HG03095 (cell line): ENCODE measurements around the gene NOL4L.

Experiments used
- ATAC-seq: cut with Tn5 transposase; IDR thresholded peaks from one replicate; pipeline ENCODE4 v1.9.1; 2021; ENCODE audit warnings: moderate library complexity; ENCODE audit not compliant: unreplicated experiment

The NOL4L gene

DNA sequence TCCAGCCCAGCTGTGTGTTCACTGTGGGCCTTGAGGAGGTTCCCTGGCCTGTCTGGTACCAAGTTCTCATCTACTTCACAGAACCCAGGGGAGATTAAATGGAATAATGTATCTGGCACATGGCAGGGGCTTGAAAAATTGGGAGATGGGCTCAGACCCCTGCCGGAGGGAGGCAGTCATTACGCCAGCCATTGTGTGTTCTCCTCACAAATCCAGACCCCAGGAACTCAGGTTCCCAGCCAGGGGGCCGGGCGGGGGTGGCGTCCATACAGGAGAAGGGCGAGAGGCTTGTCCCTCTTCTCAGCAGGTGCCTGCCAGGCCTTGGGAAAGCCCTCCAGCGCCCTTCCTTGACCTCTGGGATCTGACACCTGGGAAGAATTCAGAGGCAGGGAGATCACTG lies 8.1 kb downstream of the NOL4L start:
- no peak for ATAC-seq

DNA sequence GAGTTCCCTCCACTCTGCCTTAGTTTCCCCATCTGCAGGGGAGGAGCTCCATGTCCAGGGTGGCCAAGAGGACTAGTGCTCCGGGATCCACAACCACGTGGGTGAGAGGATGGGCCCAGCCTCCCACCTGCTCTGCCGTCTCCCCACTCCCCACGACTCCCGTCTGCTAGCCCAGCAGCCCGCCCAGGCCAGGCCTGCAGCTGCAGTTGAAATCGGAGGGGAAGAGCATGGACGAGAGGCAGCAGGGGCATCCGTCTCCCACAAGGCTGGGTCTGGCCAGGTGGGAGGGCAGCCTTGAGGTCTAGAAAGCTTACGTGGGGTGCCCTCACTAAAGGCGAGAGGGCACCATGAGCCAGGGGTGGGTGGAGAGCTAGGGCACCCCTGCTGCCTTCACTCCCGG lies 8.6 kb downstream of the NOL4L start:
- ATAC-seq = no peak

DNA sequence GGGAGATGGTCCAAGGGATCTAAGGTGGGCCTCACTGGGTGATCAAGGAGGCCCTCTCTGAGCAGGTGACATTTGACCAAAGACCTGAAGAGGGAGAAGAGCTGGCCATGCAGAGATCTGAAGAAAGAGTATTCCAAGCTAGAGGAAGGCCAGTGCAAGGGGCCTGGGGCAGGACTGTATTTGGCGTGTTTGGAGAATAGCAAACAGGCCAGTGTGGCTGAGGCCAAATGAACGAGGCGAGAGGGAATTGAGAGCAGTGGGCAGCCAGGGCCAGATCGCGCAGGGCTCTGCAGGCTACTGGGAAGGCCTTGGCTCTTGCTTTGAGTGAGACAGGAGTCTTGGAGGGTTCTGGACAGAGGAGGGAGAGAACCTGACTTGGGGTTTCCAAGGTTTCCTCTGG lies 9.3 kb downstream of the NOL4L start:
- ATAC-seq = no peak

DNA sequence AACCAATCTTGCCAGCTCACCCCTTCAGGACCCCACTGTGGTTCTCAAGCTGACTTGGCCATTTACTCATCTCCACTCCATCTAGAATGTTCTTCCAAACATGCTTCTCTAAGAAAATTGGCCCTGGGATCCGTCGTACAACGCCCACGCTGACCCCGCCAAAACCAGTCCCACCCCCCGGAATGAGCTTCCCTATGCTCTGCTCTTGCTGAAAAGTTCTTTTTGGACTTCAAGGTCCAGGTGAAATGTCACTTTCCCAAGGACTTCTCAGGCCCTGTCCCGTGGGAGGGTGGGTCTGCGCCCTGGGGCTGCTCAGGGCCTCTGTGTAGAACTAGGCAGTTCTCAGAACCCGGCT lies 9.9 kb downstream of the NOL4L start:
- no peak for ATAC-seq

DNA sequence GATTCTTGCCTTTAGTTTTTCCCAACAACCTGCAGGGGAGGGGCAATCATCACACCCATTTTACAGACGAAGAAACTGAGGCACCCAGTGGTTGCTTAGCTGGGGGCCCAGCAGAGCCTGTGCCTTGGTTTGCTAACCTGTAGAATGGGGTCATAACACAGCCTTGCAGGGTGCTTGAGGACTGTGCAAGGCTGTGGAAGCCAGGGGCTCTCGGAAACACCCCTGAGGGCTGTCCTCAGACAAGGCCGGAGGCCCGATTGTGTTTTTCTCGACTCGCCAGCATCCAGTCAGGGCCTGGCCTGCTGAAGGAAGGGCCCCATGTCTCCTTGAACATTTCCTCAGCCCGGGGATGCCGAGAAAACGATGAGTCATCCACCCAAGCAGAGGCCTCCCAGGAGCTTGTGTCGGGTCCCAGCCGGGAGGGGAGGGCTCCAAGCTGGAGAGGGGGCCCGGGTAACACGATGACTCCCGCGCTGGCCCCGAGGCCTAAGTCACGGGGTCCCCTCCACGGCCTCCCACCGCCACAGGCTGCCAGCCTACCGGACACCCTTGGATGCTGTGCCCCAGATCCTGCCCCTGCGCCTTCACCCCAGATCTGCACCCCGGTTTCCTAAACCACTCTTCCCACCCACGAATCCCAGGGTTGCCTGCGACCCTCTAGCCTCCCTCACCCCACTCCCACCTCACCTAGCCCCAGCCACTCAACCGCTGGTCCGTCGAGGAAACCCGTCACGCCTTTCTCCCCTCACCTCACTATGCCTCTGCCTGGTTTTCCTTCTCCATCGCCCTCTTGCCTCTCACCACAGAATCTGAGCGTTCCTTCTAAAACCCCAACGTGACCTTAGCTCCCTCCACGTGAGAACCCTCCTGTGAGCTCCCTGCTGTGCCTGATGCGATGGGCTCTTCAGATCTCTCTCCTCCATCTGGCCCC lies 10.6 kb downstream of the NOL4L start:
- no peak for ATAC-seq

DNA sequence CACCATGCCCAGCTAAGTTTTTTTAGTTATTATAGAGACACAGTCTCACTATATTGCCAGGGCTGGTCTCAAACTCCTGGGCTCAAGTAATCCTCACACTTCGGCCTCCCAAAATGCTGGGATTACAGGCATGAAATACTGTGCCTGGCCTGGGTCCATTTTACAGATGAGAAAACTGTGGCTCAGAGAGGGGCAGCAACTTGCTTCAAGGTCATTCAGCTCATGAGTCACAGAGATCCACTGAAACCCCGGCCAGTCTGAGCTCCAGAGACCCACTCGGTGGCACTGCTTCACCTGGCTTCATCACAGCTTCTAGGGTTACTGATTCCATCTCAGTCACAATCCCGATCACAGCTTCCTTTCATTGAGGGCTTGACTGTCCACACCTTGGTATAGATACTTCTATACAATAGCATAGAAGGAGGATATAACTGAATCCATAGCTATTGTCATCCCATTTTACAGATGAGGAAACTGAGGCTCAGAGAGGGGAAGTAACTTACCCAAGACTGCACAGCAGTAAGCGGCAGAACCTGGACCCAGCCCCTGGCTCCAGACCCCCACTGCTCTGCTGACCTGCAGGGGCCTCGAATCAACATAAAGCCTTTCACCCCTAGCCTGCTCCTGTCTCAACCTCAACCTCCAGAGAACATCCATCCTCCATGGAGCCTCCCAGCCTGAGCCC lies 11.8 kb downstream of the NOL4L start:
- ATAC-seq = no peak

DNA sequence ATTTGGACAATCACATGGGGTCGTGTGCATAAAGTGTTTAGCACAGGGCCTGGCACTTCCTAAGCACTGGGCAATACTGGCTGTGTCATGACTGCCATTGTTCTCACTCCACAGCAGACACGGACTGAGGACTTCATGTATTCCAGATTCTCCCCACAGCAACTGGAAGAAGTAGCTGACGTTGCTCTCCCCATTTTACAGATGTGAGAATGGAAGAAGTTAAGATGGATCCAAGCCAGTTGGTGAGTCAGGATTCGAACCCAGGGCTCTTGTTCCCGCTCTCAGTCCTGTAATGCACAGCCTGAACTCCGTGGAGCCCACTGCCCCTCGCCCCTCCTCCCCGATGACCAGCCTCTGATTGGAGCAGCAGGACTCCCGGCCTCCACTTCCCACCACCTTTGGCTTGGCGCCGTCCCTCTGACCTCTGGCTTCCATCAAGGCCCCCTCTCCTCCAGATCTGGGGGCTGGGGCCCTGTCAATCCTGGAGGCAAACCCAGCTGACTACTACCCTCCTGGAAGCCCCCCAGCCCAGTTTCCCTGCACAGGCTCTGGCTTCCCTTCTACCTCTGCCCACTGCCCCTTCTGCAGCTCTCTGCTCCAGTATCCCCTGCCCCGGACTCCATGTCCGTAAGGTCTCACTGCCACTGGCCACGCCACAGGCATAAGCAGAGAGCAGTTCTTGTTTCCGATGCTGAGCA lies 12.7 kb downstream of the NOL4L start:
- ATAC-seq = no peak

DNA sequence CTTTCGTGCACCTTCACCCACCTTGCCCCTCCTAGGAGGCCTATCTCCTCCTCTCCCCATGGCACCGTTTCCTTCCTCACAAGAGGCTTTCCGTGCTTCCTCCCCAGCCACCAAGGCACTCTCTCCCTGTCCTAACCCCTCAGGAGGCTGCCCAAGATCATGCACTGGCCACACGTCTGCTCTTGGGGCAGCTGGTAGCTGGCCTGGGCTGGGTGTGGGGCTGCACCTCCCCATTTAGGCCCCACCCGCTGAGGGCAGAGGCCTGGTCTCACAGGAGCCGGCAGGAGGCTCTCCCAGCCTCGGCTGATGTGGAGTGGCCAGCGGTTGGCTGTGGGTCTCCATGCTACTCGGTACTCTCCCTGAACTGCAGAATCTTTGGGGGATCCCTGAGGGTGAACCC lies 13.6 kb downstream of the NOL4L start:
- no peak for ATAC-seq

DNA sequence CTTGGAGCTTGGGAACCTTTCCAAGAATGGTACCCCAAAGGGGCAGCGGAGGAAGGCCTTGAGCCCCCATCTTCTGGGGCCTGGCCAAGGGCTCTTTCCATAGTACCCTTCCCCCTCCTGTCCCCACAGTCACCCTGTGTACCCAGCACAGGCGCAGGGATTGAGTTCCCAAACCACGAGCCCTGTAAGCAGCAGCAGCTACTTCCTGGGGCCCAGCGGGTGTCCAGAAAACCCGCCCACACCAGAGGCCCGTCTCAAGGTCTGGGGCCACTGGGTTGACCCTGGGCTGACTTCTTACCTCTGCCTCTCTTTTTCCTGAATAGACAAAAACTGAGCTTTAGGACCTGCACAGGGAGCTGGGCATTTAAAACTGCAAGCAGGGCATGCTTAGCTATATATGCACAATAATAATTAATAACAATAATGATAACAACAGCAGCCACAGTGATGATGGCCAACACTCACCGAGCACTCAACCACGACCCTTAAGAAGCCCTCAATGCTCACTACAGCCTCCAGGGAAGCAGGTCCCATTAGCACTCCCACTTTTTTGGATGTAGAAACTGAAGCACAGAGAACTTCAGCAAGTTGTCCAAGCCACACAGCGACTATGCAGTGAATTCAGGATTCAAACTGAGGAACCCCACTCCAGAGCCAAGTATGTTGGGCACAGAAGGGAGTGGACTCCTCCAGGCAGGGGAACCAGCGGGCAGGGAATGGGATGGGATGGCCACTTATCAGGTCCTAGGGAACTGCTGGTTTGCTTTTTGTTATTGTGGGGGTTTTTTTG lies 14.5 kb downstream of the NOL4L start:
- ATAC-seq = no peak

DNA sequence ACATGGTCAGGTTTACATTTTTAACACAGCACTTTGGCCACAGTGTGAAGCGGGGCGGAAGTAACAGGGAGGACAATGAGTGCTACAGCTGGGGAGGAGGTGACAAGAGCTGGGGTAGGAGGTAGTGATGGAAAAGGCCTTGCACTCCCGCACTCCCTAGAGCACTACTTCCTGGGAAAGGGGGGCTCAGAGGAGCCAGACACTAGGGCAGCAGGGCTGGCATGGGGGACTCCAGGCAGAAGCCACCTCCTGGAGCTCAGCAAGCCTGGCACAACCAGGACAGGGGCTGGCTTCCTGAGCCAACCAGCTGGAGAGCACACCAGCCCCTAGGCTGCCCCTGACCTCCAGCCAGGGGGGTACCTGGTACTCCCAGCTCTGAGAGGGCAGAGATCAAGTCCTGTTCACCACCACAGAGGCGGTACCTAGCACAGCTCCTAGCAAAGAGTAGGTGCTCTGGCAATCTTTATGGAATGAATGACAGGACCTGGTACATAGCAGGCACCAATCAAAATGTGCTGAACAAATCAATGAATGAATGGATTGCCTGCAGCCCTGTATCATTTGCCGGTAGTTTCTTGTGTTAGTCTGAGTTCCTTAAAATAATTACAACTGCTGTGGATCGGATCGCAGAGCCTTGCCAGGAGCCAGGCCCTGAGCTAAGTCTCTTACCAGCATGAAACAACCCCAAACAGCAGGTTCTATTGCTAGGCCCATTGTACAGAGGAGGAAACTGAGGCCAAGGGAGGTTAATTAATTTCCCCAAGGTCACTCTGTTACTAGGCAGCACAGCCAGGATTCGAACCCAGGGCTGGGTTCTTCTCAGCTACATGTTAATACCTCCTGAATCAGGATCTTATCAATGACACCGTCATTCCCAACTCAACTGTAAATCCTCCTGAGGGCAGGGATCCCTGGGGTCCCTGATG lies 15.5 kb downstream of the NOL4L start:
- no peak for ATAC-seq

DNA sequence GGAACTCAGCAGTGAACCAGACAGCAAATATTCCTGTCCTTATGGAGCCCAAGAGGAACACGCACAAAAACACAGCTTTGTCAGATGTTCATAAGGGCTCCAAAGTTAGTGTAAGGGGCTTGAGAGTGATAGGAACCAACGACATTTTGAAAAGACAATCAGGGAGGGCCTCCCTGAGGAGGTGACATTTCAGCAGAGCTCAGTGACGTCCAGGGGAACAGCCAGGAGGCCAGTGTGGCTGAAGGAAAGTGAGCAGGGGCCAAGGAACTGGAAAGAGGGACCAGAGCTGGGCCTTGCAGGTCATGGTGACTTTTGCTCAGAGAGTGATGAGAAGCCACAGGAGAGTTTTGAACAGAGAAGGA lies 16.1 kb downstream of the NOL4L start:
- no peak for ATAC-seq

DNA sequence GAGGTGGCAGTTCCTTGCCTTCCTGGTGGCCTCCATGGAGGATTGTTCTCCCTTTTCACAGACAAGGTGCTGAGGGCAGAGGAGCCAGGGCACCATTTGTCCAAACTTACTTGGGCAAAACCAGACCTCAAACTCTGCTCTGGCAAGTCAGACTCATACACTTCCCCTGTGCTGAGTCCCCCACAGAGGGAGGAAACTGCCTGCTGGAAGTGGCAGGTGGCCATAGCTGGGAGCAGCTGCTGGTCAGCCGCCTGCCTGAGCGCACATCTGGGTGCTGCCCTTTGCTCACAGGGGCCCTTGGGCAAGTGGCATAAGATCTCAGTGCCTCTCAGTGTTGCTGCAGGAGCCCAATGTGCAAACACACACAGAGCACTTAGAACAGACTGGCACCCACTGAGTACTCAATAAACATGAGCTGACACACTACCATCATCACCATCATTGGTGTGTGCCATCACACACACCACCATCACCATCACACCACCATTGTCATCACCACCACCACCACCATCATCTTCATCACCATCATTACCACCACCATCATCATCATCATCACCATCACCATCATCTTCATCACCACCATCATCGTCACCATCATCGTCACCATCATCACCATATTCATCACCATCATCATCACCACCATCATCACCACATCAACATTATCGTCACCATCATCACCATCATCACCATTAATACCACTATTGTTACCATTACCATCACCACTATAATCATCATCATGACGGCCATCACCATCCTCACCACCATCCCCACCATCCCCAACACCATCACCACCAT lies 17.6 kb downstream of the NOL4L start:
- no peak for ATAC-seq

DNA sequence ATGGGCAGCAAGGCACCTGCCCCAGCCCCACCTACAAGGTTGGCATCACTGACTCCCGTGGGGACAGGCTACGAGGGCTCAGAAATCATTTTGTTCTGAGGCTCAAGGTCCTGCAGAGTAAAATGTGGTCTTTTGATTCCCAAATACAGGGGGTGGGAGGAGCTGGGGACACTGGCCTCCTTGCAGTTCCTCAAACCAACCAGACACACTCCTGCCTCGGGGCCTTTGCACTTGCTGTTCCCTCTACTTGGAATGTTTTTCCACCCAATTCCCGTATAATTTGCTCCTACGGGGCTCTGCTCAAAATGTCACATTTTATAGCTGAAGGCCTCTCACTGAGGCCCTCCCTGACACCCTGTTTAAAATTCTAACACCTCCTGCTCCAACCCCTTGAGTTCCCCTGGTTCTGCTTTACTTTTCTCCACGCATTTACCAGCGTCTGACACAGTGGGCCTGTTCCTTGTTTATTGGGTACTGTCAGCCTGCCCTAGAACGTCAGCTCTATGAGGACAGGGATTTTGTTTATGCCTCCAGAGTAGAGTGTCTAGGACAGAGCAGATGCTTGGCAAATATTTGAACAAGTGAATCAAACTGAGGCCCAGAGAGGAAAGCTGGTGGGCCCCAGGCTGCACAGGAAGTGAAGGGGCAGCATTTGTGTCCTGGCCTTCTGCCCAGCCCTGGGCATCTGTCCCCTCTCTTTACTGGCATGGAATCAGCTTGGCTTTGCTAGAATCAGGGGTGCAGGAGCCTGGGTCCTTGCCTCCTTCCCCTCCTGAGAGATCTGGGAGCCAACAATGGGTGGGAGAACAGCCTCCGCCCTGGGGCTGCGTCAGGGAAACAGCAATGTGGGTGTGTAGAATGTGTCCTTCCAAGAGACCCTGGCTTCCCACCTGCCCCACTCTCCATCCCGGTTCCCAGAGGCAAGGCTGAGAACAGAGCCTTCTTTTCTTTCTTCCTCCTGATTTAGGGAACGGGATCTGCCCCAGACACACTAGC lies 18.5 kb downstream of the NOL4L start:
- no peak for ATAC-seq

DNA sequence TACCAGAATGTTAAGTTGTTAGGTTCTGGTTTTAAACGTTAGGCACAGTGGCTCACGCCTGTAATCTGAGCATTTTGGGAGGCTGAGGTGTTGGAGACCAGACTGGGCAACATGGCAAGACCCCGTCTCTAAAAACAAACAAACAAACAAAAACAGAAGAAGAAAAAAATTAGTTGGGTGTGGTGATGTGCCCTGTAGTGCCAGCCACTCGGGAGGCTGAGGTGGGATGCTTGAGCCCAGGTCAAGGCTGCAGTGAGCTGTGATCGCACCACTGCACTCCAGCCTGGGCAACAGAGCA lies 19.4 kb downstream of the NOL4L start:
- ATAC-seq = no peak

DNA sequence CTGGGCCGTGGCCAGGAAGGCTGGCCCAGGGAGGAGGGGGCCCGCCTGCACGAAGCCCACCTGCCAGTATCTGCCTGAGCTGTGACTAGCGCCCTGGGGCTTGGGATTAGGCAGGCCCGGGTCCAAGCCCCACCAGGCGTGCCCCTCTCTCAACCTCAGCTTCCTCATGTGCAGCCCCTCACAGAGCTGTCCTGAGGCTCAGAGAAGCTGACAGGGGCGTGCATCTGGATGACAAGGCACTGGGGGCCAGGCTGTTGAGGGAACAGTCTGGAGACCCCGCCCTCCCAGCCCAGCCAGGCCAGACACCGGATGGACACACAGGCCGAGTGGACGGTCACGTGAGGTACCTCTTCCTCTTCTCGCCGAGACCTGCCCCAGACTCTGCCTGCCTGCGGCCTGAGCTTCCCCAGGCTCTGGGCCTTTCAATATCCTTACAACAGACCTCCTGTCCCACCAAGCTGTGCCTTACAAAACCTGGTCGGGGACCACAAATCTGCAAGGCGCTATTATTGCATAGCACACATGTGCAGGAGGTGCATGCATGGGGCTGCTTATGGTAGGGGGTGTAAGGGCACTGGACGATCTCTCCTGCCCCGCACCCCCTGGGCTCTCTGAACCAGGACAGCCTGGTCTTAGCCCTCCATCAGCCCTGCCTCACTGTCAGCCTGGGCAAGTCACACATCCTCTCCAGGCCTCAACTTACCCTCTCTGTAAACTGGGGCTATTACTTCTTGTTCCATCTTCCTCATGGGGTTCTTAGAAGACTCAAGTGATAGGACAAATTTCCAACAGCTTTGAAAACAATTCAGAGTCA lies 20.0 kb downstream of the NOL4L start:
- no peak for ATAC-seq

DNA sequence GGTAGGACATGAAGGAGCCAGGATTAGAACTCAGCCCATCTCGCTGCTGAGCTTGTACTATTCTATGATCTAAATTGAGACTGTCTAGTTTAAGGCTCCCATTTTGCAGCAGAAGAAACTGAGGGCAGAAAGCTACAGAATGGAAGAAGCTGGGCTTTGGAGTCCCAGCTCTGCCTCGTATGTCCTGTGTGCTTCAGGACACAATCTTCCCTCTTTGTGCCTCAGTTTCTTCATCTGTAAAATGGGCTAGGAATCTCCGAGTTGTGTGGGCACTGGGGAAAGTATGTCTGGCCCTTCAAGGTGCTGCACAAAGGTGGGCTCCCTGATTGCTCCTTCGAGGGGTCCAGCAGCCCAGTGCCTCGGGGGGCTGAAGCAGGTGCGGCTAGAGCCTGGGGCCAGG lies 20.7 kb downstream of the NOL4L start:
- ATAC-seq = no peak
